Natural killer cell (primary cell): Measurements from ENCODE around the gene TUBB. TPM values are rescaled to one million over a fixed set of nuclear protein-coding genes. Genes with fewer than 3 reads are reported as not detected.
A peak's percentile ranks its signal among the peaks of the same experiment; 100 is the strongest.

Experiments used
- ATAC-seq, 3 donors: fragments of 150-1000 bp in 2 of 3; fragments of 200-7000 bp in 1 of 3; cut with Tn5 transposase; 1 replicate in 1 of 3; 2 replicates in 2 of 3; pipeline ENCODE4 v1.10.0; 2021; ENCODE audit warnings: mild to moderate bottlenecking in 2 of 3, moderate library complexity in 2 of 3
- DNase-seq, 2 donors: peaks; one replicate each; pipeline versions ENCODE4 v3.0.0 to v3.0.0-alpha.2; 2013 to 2021; ENCODE audit warnings: mixed read lengths in 1 of 2
- H3K27ac ChIP-seq: one replicate; pipeline ENCODE4 v1.5.1; 2013; ENCODE audit warnings: mild to moderate bottlenecking, low read length
- H3K27me3 ChIP-seq: one replicate; pipeline ENCODE4 v1.6.1; 2013; ENCODE audit warnings: low read length; ENCODE audit not compliant: control insufficient read depth, insufficient read depth
- H3K36me3 ChIP-seq: one replicate; pipeline ENCODE4 v1.6.1; 2013; ENCODE audit warnings: low read length; ENCODE audit not compliant: control insufficient read depth, insufficient read depth
- H3K4me1 ChIP-seq: one replicate; pipeline ENCODE4 v1.6.1; 2013; ENCODE audit warnings: low read length; ENCODE audit not compliant: control insufficient read depth, insufficient read depth
- H3K4me3 ChIP-seq: one replicate; pipeline ENCODE4 v1.5.1; 2013; ENCODE audit warnings: low read length
- H3K9me3 ChIP-seq: one replicate; pipeline ENCODE4 v1.6.1; 2013; ENCODE audit warnings: low read length; ENCODE audit not compliant: control insufficient read depth, insufficient read depth
- H3K27ac Mint-ChIP-seq, 2 donors: one replicate each; pipeline ENCODE4 v1.8.0; 2022; ENCODE audit warnings: mild to moderate bottlenecking in 2 of 2, mixed read lengths in 2 of 2, moderate library complexity in 1 of 2
- H3K27me3 Mint-ChIP-seq, 2 donors: one replicate each; pipeline ENCODE4 v1.8.0; 2022; ENCODE audit warnings: low read depth in 2 of 2, mixed read lengths in 2 of 2
- H3K36me3 Mint-ChIP-seq: one replicate; pipeline ENCODE4 v1.8.0; 2022; ENCODE audit warnings: mixed read lengths
- H3K4me1 Mint-ChIP-seq, 2 donors: one replicate each; pipeline ENCODE4 v1.8.0; 2022; ENCODE audit warnings: mixed read lengths in 2 of 2
- H3K4me3 Mint-ChIP-seq: one replicate; pipeline ENCODE4 v1.8.0; 2022; ENCODE audit warnings: mild to moderate bottlenecking, moderate library complexity, mixed read lengths
- H3K9me3 Mint-ChIP-seq, 2 donors: one replicate each; pipeline ENCODE4 v1.8.0; 2022; ENCODE audit warnings: mixed read lengths in 2 of 2
- WGBS: methylation state at CpG from one replicate; pipeline ENCODE4 v1.1.7; 2013; ENCODE audit warnings: missing lambda C conversion rate; ENCODE audit not compliant: insufficient coverage; 5-methylcytosine and 5-hydroxymethylcytosine counted together
- intact Hi-C: fragments of 100-400 bp; cut with micrococcal nuclease; formaldehyde crosslinking; loops from one replicate; pipeline ENCODE4 v1.14.2; 2022
- total RNA-seq, 4 donors: library from RNA; stranded (reverse); fragments of 120-200 nt in 1 of 4; gene quantifications; one replicate each; pipeline versions ENCODE4 v1.2.3 to v1.2.4, GENCODE V29; 2013 to 2022
- TF ChIP-seq, protein P1 (sequence below): fragments of 200-600 bp; IDR thresholded peaks from one replicate; pipeline ENCODE4 v1.8.0; 2022; ENCODE audit warnings: antibody characterized with exemption

Gene TUBB
- total RNA-seq, 3 donors from 2014 or later (not counting 1 experiment from before 2014, with no cell fraction given), result 121 to 168 (median 127) TPM

DNA sequence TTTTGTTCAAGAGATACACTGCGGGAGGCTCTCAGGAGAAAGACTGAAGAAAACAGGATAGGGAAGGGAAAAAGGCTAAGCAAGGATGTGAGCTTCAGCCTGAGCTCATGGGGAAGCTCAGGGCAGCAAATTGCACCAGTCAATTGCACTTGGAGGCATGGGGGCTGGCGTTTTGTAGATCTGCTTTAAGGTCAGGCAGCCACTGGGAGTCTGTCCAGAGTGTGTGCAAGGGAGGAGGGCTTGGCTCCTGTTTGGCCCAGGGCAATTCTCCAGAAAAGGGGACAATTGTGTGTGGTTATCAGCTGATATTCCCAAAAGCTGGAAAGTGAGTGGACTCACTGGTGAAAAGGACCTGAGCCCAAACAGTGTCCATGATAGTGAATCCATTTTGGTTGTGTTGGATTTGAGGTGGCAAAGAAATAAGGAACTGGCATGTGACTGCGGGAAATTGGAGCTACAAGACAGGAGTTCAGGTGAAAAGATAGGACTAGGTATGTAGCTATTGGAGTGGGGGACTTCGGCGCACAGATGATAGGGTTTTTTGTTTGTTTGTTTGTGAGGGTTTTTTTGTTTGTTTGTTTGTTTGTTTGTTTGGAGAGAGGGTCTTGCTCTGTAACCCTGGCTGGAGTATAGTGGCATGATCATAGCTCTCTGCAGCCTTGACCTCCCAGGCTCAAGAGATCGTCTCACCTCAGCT lies 46.5 kb downstream of the TUBB start:
- Mint-ChIP-seq H3K9me3 (no peaks in the 10 kb centered on the region), H3K27me3 (peaks cover 10 to 19% of the 10 kb centered on the region in 2 donors), H3K4me1 (peaks cover 36% of the 10 kb centered on the region in 2 donors), H3K4me3 (no peak overlapping the region), H3K36me3 (no peaks in the 10 kb centered on the region), H3K27ac (no peak overlapping the region)
- peaks cover 15% of the 10 kb centered on the region for H3K4me1 ChIP-seq
- no peak overlapping the region for H3K4me3 ChIP-seq
- TF ChIP-seq, protein P1, sequence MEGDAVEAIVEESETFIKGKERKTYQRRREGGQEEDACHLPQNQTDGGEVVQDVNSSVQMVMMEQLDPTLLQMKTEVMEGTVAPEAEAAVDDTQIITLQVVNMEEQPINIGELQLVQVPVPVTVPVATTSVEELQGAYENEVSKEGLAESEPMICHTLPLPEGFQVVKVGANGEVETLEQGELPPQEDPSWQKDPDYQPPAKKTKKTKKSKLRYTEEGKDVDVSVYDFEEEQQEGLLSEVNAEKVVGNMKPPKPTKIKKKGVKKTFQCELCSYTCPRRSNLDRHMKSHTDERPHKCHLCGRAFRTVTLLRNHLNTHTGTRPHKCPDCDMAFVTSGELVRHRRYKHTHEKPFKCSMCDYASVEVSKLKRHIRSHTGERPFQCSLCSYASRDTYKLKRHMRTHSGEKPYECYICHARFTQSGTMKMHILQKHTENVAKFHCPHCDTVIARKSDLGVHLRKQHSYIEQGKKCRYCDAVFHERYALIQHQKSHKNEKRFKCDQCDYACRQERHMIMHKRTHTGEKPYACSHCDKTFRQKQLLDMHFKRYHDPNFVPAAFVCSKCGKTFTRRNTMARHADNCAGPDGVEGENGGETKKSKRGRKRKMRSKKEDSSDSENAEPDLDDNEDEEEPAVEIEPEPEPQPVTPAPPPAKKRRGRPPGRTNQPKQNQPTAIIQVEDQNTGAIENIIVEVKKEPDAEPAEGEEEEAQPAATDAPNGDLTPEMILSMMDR, result no peak
- DNase-seq (no peak), ATAC-seq (no peak)
- H3K9me3 ChIP-seq, result no peaks in the 10 kb centered on the region
- no peaks in the 10 kb centered on the region for H3K36me3 ChIP-seq
- H3K27me3 ChIP-seq, result no peaks in the 10 kb centered on the region
- intact Hi-C loops, result no loop called here
- WGBS, result 93% methylated on average over 6 of the region's 6 CpGs
- no peak overlapping the region for H3K27ac ChIP-seq

DNA sequence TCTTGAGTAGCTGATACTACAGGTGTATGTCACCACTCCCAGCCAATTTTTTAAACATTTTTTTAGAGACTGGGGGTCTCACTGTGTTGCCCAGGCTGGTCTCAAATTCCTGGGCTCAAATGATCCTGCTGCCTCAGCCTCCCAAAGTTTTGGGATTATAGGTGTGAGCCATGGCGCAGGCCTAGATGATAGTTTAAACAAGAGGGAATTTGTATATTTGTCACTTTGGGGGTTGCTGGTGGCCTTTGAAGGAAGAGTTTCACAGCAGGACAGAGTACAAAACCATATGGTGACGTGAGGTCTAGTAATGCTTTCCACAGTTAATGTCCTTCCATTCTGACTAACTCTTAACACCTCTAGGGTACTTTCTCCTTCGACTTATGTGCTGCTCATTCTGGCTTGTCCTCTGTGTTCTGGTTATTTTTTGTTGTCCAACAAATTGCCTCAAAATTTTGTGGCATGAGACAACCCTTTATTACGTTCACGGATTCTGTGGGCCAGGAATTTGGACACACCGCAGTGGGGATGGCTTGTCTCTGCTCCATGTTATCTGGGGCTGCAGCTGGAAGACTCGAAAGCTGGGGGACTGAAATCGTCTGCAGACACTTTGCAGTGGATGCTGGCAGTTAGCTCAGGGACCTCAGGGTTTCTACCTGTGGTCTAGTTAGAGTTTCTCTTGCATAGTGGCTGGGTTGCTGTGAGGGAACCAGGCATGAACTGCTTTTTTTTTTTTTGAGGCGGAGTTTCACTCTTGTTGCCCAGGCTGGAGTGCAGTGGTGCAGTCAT lies 47.2 kb downstream of the TUBB start:
- intact Hi-C loops, result no loop called here
- ATAC-seq (no peak), DNase-seq (no peak)
- Mint-ChIP-seq H3K36me3 (no peaks in the 10 kb centered on the region), H3K27ac (no peak overlapping the region), H3K27me3 (peaks cover 10 to 19% of the 10 kb centered on the region in 2 donors), H3K4me3 (no peak overlapping the region), H3K9me3 (no peaks in the 10 kb centered on the region), H3K4me1 (peaks cover 36% of the 10 kb centered on the region in 2 donors)
- H3K27me3 ChIP-seq, result no peaks in the 10 kb centered on the region
- 80% methylated on average over 9 of the region's 9 CpGs for WGBS
- TF ChIP-seq, protein P1, result no peak
- no peak overlapping the region for H3K4me3 ChIP-seq
- H3K4me1 ChIP-seq, result peaks cover 15% of the 10 kb centered on the region
- no peaks in the 10 kb centered on the region for H3K36me3 ChIP-seq
- no peaks in the 10 kb centered on the region for H3K9me3 ChIP-seq
- no peak overlapping the region for H3K27ac ChIP-seq

DNA sequence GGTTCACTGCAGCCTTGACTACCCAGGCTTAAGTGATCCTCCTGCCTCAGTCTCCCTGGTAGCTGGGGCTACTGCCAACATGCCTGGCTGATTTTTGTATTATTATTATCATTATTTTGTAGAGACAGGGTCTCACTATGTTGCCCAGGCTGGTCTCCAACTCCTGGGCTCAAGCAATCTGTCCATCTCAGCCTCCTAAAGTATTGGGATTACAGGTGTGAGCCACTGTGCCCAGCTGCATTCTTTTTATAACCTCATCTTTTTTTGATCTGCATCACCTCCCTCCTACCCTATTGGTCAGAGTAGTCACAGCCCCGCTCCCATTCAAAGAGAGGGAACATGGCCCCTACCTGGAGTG lies 47.8 kb downstream of the TUBB start:
- no peaks in the 10 kb centered on the region for H3K27me3 ChIP-seq
- intact Hi-C loops, result no loop called here
- no peak for DNase-seq
- ATAC-seq, result no peak
- no peaks in the 10 kb centered on the region for H3K9me3 Mint-ChIP-seq
- no peak overlapping the region for H3K27ac Mint-ChIP-seq
- no peak overlapping the region for H3K4me3 ChIP-seq
- peaks cover 36 to 42% of the 10 kb centered on the region in 2 donors for H3K4me1 Mint-ChIP-seq
- WGBS, result 100% methylated on average over 1 of the region's 1 CpG
- H3K36me3 Mint-ChIP-seq, result no peaks in the 10 kb centered on the region
- H3K9me3 ChIP-seq, result no peaks in the 10 kb centered on the region
- H3K36me3 ChIP-seq, result no peaks in the 10 kb centered on the region
- H3K27me3 Mint-ChIP-seq, result peaks cover 10 to 19% of the 10 kb centered on the region in 2 donors
- TF ChIP-seq, protein P1, result no peak
- H3K4me1 ChIP-seq, result peaks cover 15% of the 10 kb centered on the region
- no peak overlapping the region for H3K27ac ChIP-seq
- peak overlapping the region; percentile 56 for H3K4me3 Mint-ChIP-seq
